ENCODE data around the gene ZNF607. TPM values are rescaled to one million over a fixed set of nuclear protein-coding genes. Genes with fewer than 3 reads are reported as not detected.
"Not testable (repeated sequence)": the region's sequence is repeated elsewhere in the genome, so short reads cannot be mapped to it uniquely, and the experiment has no call there.

The ZNF607 gene
- 1.1 TPM for total RNA-seq

- DNase-seq (ENCODE audit: low spot score): peak; percentile 74
- ATAC-seq: peak; percentile 90
Measured at GRCh38 chr19:37719111-37719926, at the start of gene ZNF607. Gene ZNF607, minus strand, starts transcription at chr19:37719761. Its CDS starts 8,143 bp downstream, at chr19:37711618.

- DNase-seq (ENCODE audit: low spot score) (no peak), ATAC-seq (no peak)
Measured at GRCh38 chr19:37763488-37763887, 43.9 kb upstream of the ZNF607 start.

DNA sequence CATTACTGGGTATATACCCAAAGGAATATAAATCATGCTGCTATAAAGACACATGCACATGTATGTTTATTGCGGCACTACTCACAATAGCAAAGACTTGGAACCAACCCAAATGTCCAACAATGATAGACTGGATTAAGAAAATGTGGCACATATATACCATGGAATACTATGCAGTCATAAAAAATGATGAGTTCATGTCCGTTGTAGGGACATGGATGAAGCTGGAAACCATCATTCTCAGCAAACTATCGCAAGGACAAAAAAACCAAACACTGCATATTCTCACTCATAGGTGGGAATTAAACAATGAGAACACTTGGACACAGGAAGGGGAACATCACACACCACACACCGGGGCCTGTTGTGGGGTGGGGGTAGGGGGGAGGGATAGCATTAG, 38.1 kb upstream of the ZNF607 start:
- not testable (repeated sequence) for DNase-seq (ENCODE audit: low spot score); ATAC-seq

- ATAC-seq: no peak
- DNase-seq (ENCODE audit: low spot score): no peak
Measured at GRCh38 chr19:37738371-37738770, 18.8 kb upstream of the ZNF607 start.

GRCh38 chr19:37725181-37725580, 5.6 kb upstream of the ZNF607 start:
- no peak for DNase-seq (ENCODE audit: low spot score)
- no peak for ATAC-seq

DNA sequence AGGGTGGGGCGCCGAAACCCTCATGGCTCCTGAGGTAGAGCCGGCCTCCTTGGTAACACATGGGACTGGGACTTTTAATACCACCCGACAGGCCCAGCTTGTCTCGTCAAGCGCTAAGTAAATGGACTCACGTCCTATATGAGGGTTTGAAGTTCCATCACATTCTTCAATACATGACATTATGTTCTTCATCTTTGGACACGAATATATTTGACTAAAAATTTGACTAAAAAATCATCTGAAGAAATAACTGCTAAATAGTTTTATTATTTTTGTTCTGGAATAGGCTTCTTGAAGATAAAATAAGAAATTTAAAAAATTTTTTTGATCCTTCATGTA, 335 bp upstream of the ZNF607 start:
- DNase-seq (ENCODE audit: low spot score) (no peak), ATAC-seq (no peak)

- ATAC-seq: no peak
- DNase-seq (ENCODE audit: low spot score): no peak
Measured at GRCh38 chr19:37718304-37718703, 1.3 kb downstream of the ZNF607 start.

GRCh38 chr19:37716140-37716539, 3.4 kb downstream of the ZNF607 start:
- ATAC-seq: no peak
- DNase-seq (ENCODE audit: low spot score): no peak

- DNase-seq (ENCODE audit: low spot score) (no peak), ATAC-seq (no peak)
Measured at GRCh38 chr19:37706052-37706605, 13.4 kb downstream of the ZNF607 start.

DNA sequence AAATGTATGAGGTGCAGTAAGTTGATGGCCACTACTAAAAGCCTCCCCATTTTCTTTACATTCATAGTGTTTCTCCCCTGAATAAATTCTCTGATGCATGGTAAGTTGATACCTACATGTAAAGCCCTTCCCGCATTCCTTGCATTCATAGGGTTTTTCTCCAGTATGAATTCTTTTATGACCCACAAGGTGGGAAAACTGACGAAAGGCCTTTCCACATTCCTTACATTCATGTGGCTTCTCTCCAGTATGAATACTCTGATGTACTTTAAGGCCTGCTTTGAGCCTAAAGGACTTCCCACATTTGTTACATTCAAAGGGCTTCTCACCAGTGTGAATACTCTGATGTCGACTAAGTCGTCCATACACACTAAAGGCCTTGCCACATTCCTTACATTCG, 20.5 kb downstream of the ZNF607 start:
- DNase-seq (ENCODE audit: low spot score) (no peak), ATAC-seq (no peak)

GRCh38 chr19:37698216-37698615, 21.3 kb downstream of the ZNF607 start:
- DNase-seq (ENCODE audit: low spot score) (no peak), ATAC-seq (no peak)

DNA sequence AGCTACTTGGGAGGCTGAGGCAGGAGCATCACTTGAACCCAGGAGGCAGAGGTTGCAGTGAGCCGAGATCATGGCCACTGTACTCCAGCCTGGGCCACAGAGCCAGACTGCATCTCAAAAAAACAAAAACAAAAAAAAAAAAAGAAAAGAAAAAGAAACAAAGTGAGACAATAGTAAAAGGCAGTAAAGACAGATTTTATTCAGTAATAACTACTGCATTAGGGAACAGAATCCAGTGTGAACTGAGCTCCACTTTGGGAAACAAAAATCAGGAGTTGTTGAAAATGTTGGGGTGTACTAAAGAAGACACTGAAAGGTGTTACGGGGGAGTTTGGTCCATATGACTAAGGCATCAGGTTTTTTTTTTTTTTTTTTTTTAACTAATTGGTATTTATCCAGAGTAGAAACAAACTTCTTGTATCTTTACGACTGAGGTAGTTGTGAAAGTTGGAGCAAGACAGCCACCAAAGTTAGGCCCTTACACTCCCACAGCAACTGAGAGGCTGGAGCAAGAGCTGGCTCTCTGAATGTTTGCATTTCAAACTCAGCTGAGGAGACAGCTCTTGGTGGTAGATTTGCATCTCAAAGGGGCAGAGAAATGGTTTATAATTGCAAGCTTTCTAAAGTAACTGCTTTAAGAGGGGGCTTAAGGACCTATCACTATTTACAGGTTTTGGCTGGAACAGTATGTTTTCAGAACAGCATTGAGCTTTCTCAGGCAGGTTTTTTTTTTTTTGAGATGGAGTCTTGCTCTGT, 24.2 kb downstream of the ZNF607 start:
- ATAC-seq: no peak
- no peak for DNase-seq (ENCODE audit: low spot score)

- ATAC-seq (no peak), DNase-seq (ENCODE audit: low spot score) (no peak)
Measured at GRCh38 chr19:37692956-37693620, 26.5 kb downstream of the ZNF607 start.

DNA sequence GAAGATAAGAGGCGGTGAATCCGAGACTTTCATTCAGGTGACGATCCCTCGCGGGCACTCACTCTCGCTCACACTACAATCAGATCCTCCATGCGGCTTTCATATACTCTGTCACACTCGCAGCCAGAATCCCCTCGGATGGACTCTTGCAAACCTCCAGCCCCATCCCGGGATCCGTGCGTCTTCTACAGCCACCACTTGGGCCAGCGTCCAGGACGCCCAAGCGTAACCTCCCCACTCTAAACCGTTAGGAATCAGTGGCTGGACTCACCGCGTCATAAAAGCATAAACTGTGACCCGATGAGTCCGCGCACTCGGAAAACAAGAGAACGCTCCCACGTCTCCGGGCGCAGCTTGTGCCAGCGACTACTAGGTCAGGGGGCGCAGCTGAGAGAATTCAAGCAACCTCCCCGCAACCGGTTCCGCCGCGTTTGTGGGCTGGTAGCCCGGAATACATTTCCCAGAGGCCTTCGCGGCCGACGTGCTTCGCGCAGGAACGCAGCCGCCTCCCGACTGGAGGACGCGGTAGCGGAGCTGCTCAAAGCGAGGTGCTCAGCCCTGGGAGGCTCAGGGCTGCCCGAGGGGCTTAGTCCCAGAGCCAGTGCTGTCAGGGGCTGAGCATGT, 27.6 kb downstream of the ZNF607 start:
- DNase-seq (ENCODE audit: low spot score): peak; percentile 52
- peak; percentile 77 for ATAC-seq

DNA sequence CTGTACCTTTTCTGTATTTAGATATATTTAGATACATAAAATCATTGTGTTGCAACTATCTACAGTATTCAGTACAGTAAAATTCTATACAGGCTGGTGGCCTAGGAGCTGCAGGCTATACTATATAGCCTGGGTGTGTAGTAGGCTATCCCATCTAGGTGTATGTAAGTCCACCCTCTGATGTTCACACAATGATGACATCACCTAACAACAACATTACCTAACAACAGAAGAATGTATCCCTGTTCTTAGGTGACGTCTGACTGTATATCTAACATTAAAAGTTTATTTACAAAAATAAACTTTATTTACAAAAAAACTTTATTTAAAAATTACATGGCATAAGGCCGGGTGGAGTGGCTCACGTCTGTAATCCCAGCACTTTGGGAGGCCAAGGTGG, 36.0 kb downstream of the ZNF607 start:
- no peak for ATAC-seq
- DNase-seq (ENCODE audit: low spot score): no peak

DNA sequence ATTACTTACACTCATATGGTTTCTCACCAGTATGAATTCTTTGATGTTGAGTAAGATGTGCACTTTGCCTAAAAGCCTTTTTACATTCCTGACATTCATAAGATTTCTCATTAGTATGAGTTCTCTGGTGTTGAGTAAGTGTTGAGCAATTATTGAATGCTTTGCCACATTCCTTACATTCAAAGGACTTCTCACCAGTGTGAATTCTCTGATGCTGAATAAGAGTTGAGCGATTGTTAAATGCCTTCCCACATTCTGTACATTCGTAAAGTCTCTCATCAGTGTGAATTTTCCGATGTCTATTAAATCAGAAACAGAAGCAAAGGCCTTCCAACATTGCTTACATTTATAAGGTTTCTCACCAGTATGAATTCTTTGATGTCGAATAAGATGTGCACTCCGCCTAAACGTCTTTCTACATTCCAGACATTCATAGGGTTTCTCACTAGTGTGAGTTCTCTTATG, 50.1 kb downstream of the ZNF607 start:
- ATAC-seq (no peak), DNase-seq (ENCODE audit: low spot score) (no peak)

DNA sequence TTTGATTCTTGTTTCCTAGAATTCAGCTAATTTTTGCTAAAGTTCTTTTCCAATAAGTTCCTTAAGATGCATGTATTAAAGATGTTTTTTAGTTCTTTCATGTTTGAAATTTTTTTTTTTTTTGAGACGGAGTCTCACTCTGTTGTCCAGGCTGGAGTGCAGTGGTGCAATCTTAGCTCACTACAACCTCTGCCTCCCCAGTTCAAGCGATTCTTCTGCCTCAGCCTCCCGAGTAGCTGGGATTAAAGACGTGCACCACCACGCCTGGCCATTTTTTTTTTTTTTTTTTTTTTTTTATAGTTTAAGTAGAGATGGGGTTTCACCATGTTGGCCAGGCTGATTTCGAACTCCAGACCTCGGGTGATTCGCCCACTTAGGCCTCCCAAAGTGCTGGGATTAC, 62.4 kb downstream of the ZNF607 start:
- not testable (repeated sequence) for ATAC-seq; DNase-seq (ENCODE audit: low spot score)

- peak; percentile 82 for ATAC-seq
- DNase-seq (ENCODE audit: low spot score): peak; percentile 88
Measured at GRCh38 chr19:37655689-37656371, 63.7 kb downstream of the ZNF607 start.

- ATAC-seq: peak; percentile 94
- peak; percentile 93 for DNase-seq (ENCODE audit: low spot score)
Measured at GRCh38 chr19:37655301-37655688, 64.3 kb downstream of the ZNF607 start, which contains the start of gene ZFP30. Gene ZFP30, minus strand, starts transcription at chr19:37655465. Its CDS starts 7,643 bp downstream, at chr19:37647822.

Data from left lobe of liver (tissue), 2 donors.